ENCODE measurements around the gene NR2F1-AS1. TPM values are rescaled to one million over a fixed set of nuclear protein-coding genes. Genes with fewer than 3 reads are reported as not detected.

Gene NR2F1-AS1
- 4.2 and 6.8 TPM in 2 replicates for total RNA-seq (2014; rRNA removed; shearing (Covaris generic))

GRCh38 chr5:93580927-93581445 lies at the start of gene NR2F1-AS1:
Gene NR2F1-AS1 (minus strand): TSS chr5:93581219.

GRCh38 chr5:93582677-93583438 lies 1.8 kb upstream of the NR2F1-AS1 start, which contains the start of gene NR2F1:
Gene NR2F1 (plus strand): TSS chr5:93583222. CDS start chr5:93585024, 1,802 bp downstream.

Other genes with a start within 250 kb of the NR2F1-AS1 start
- gene NR2F1, start 2.0 kb upstream of the NR2F1-AS1 start, total RNA-seq (2014; rRNA removed; shearing (Covaris generic)) = 8.7 and 9.3 TPM in 2 replicates
- gene POU5F2, start 160.4 kb upstream of the NR2F1-AS1 start, total RNA-seq (2014; rRNA removed; shearing (Covaris generic)) = 0.82 and 1.1 TPM in 2 replicates

Measured in A375 (cell line).